HG02840 (cell line): Measurements from ENCODE around the gene ZNF800.
"Not testable (repeated sequence)": the region's sequence is repeated elsewhere in the genome, so short reads cannot be mapped to it uniquely, and the experiment has no call there.

Source experiments
- ATAC-seq: cut with Tn5 transposase; IDR thresholded peaks from one replicate; pipeline ENCODE4 v1.9.1; 2021; ENCODE audit warnings: mild to moderate bottlenecking, moderate library complexity, moderate number of reproducible peaks; ENCODE audit not compliant: unreplicated experiment, low FRiP score

The ZNF800 gene

GRCh38 chr7:127392566-127393367, at the start of gene ZNF800:
Gene ZNF800, minus strand, starts transcription at chr7:127392708. Its CDS starts 1,151 bp downstream, at chr7:127391557.
- peak; percentile 81 for ATAC-seq

- no peak for ATAC-seq
These were observed 47.7 kb upstream of the ZNF800 start for GRCh38 chr7:127440206-127440605.

GRCh38 chr7:127438836-127439235, 46.3 kb upstream of the ZNF800 start:
- no peak for ATAC-seq

- ATAC-seq: no peak
These were observed 45.3 kb upstream of the ZNF800 start for GRCh38 chr7:127437837-127438236.

- no peak for ATAC-seq
These were observed 44.7 kb upstream of the ZNF800 start for GRCh38 chr7:127437241-127437640.

DNA sequence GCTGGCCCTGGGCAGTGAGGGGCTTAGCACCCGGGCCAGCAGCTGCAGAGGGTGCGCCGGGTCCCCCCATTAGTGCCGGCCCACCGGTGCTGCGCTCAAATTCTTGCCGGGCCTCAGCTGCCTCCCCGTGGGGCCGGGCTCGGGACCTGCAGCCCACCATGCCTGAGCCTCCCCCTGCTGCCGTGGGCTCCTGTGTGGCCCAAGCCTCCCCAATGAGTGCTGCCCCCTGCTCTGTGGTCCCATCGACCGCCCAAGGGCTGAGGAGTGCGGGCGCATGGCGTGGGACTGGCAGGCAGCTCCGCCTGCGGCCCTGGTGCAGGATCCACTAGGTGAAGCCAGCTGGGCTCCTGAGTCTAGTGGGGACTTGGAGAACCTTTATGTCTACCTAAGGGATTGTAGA, 36.8 kb upstream of the ZNF800 start:
- not testable (repeated sequence) for ATAC-seq

GRCh38 chr7:127419196-127419595, 26.7 kb upstream of the ZNF800 start:
- no peak for ATAC-seq

GRCh38 chr7:127418459-127418858, 26.0 kb upstream of the ZNF800 start:
- ATAC-seq: no peak

DNA sequence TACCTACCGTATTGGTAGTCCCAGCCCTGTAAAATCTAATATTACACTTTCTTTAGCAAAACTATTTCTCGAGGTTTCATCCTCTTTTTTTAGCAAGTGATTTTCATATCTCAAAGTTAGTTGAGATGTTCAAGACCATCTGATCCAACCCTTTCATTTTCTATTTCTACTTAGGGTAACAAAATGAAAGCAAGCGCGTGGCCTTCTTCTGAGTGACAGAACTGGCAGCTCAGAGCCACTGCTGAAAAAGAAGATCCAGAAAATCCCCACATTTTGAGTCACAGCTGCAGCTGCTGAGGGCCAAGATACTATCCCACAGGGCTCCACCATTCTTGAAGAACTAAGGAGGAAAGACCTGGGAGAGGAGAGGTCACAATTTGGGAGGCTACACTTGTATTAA, 24.8 kb upstream of the ZNF800 start:
- peak; percentile 78 for ATAC-seq

DNA sequence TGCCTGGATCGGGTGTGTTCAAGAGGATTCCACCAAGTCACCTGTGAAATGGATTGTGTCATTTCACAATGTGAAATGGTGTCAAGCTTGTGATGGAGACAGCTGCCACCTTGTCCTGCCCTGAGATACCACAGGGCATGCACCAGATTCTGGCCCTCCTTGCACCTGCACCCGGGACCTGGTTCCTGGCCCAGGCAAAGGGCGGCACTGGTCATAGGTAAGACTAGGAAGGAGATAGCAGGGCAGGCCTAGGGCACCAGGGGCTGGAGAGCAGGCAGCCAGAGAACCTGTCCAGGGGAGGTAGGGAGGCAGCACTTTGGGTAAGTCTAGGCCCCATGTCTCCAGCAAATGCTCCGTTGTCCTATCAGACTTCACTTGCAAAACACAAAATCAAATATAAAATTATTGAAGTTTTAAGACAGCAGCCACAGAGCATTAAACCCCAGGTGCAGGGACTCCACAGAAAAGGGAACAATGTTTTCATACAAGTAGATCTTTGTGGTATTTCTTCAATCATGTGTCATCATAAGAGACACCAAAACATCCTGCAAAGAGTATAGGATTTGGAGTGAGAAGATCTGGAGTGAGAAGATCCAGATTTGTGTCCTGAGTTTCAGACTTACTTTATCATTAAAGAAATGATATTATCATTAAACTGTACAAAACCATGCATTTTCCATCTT, 22.7 kb upstream of the ZNF800 start:
- ATAC-seq: no peak

DNA sequence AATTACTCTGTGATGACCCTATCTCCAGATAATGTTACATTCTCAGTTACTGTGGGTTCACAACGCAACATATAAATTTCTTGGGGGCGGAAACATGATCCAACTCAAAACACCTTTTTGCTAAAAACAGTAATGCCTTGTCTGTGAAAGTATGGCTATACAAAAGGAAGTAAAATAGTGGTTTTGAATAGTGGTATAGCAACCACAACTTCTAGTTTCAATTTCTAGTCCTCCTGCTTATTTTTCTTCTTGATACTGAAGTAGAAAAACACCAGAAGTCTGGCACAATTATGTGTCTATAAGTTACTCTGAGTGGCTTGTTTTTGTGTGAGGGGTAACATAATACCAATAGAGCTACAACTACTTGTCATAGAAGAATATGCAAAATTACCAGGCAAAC, 21.5 kb upstream of the ZNF800 start:
- peak; percentile 43 for ATAC-seq

DNA sequence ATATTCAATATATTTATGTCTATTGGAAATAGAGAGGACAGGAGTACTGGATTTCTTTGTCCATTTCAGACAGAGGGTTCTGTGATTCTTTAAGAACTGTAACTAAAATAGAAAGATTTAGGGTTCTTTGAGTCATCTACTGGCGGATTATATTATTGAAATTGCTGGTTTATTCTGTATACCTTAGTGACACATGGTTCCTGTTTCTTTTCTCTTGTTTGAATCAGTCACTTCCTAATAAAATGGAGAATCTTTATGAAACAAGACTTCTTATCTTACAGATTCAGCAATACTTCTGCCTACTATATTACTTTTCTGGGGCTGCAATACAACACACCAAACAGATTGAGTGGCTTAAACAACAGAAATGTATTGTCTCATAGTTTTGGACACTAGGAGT, 20.8 kb upstream of the ZNF800 start:
- ATAC-seq: no peak

DNA sequence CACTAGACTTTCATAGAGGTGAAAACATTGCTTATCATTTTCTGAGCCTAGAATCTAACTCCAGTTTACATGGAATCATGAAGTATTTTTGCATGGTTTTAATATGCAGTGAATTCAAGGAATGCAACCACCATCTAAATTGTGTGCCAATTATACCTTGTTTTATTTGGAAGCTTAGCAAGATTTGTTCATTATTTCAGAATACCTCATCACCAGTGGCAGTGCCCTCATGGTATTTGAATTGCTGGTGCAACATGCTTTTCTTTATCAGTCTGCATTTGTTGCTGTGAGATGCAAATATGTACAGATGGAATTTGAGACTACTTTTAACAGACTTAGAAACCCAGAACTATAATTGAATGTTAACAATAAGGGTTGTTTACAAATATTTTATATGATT, 18.7 kb upstream of the ZNF800 start:
- no peak for ATAC-seq

DNA sequence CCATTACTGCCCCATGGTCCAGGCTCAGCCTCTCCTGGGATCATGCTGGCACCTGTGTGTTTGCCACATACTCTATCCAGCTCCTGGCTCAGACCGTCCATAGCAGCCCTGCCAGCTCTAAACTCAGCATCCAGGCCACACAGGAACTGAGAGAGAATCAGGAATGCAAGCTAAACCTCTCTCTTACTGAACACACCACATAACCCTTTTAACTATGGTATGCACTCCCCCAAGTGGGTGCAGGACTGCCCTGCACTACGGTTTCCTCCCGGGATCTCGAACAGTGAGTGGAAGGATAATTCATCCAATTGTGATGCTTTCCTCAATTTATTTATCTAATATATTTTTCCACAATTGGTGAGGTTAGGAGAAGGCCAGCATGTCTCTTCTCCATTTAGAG, 17.1 kb upstream of the ZNF800 start:
- ATAC-seq: no peak

DNA sequence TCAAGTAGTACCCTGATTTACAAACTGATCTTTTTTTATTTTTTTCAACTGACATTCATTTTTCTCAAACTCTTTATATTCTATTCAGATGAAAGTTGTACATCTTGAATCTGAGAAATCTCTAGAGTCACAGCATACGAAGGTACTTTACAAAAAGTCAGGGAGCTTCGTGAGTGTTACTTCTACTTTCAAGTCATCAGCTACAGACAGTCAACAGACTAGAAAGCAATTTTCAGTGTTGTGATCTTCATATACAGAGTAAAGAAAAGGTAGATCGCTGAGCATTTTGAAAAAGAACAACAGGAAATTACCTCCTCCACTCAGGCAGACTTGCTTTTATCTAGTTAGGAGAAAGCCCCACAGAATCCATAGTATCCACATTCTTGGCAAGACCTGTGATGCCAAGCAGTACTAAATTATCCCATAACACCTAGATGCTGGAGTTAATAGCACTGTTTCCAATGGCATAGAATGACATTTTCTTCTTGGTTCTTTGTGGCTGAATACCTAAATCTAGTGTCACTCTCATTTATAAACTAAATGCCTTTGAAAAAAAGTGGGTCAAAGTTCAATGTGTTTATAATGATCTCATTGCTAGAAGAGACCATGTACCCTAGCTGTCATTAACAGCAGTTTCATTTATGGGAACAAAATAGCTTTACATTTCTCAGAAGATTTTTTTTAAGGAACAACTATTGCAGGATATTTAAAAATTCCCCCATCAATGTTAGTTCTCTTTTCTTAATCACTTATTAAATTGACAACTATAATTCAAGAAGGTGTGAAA, 12.0 kb upstream of the ZNF800 start:
- no peak for ATAC-seq

GRCh38 chr7:127396184-127396583, 3.7 kb upstream of the ZNF800 start:
- no peak for ATAC-seq

DNA sequence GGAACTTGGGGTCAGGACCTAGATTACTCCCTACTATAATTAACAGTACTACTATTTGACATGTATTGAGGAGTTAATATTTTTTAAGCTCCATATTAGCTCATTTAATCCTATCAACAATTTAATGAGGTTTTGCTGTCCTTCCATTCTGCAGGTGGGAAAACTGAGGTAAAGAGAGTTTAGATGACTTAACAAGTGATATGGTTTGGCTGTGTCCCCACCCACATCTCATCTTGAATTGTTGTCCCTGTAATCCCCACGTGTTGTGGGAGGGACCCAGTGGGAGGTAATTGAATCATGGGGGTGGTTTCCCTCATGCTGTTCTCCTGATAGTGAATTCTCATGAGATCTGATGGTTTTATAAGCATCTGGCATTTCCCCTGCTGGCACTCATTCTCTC, 2.6 kb upstream of the ZNF800 start:
- ATAC-seq: not testable (repeated sequence)

DNA sequence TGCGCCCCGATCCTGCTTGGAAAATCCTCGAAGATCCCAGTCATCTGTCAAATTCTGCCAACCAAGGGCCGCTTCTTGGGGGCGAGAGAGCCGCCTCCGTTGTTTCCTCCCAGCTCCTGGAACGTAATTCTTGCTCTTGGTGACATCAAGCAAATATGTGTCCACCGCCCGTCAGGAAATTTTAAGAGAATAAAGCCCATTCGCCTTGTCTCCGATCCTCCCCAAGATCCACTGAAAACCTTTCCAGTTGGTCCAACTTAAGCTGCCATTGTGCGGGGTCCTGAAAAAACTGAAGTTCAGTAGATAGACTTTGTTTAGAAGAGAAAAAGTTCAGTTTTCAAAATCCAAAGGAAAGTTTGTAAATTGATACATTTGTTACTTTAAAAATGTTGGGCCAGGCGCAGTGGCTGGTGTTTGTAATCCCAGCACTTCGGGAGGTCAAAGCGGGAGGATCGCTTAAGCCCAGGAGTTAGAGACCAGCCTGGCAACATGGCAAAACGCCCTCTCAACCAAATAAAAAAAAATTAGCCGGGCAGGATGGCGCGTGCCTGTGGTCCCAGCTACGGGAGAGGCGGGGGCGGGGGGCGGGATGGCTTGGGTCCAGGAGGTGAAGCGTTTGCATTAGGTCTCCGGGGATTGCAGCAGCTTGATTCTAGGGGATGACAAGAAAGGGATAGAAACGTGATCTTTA, 1.0 kb upstream of the ZNF800 start:
- ATAC-seq: no peak

DNA sequence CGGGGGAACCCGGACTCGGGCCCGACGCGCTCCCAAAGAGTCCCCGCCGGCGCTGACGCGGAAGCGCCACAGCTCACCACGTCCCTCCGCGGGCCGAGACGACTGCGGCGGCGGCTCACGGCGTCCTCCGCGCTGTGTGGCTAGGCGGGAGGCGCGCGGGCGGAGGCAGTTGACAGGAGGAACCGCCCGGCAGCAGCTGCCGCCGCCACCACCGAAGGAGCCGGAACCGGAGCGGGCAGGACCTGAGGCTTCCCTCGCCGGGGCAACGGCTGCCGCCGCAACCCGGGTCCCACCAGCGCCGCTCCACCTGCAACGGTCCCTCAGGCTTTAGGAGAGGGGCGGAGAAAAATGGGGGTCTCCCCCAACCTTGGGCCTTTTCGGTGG, 334 bp downstream of the ZNF800 start:
- peak; percentile 49 for ATAC-seq

DNA sequence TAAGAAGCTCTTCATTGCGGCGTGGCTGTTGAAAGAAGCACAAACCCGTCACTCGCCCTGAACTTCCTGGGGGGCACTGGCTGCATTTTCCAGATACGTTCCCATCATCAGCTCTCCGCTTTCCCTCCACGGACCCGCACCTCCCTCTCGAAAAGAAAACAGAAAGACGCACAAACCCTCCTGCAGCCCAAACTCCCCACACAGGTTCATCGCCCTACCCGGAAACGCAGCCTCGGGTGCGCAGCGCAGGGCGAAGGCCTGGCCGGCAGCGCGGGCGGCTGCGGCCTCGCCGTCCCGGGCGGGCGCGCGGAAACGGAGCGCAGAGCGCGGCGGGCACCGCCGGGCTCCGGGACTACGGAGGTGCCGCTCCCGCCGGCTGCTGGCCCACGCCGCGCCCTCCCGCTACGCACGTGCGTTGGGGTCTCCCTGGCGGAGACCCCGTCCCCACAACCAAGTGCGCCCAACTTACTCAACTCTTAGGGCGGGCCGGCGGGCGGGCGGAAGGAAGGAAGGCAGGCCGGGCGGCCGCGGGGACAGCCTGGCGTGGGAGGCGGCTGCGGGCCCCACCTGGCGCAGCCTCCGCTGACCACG, 822 bp downstream of the ZNF800 start:
- peak; percentile 37 for ATAC-seq
